IMR-90 (cell line): Measurements from ENCODE around the gene MFSD6. TPM values are rescaled to one million over a fixed set of nuclear protein-coding genes. Genes with fewer than 3 reads are reported as not detected.
"Not testable (repeated sequence)": the region's sequence is repeated elsewhere in the genome, so short reads cannot be mapped to it uniquely, and the experiment has no call there.

Experiments
- ATAC-seq: fragments of 200-7000 bp; cut with Tn5 transposase; 2 replicates; pipeline ENCODE4 v1.9.1; 2020; ENCODE audit warnings: low read depth, mild to moderate bottlenecking, moderate library complexity
- BruUV-seq: library from RNA; stranded (reverse); fragments of 400-500 nt; replicated peaks from 2 replicates; lab custom pipeline; 2021; lab: Mats Ljungman, UMichigan
- CTCF ChIA-PET: fragments of 300-600 bp; formaldehyde crosslinking; extraction: SDS; loops from one replicate; lab custom pipeline; 2021; ENCODE audit warnings: antibody characterized with exemption; lab: Yijun Ruan, JAX
- POLR2A ChIA-PET: fragments of 300-600 bp; sonication (Branson Sonifier 250); formaldehyde crosslinking; loops from one replicate; lab custom pipeline; 2022; ENCODE audit warnings: antibody characterized with exemption; ENCODE audit not compliant: unreplicated experiment; lab: Charles Lee
- DNase-seq: peaks from one replicate; pipeline ENCODE4 v3.0.0; 2013
- H2AFZ ChIP-seq: replicated peaks from 2 replicates; pipeline ENCODE3; 2013; ENCODE audit warnings: low read length, mild to moderate bottlenecking; ENCODE audit not compliant: poor library complexity
- H2AK5ac ChIP-seq: 2 replicates; pipeline ENCODE4 v1.6.1; 2013; ENCODE audit warnings: low read depth, low read length, inconsistent platforms
- H2AK9ac ChIP-seq: replicated peaks from 2 replicates; pipeline ENCODE3; 2013; ENCODE audit warnings: mild to moderate bottlenecking, low read depth, low read length, moderate library complexity; ENCODE audit not compliant: poor library complexity
- H2BK120ac ChIP-seq: 2 replicates; pipeline ENCODE4 v1.6.1; 2013; ENCODE audit warnings: low read depth, low read length, inconsistent platforms
- H2BK15ac ChIP-seq: 3 replicates; pipeline ENCODE4 v1.6.1; 2013; ENCODE audit warnings: low read depth, low read length, inconsistent platforms
- H2BK20ac ChIP-seq: 2 replicates; pipeline ENCODE4 v1.6.1; 2013; ENCODE audit warnings: low read depth, mild to moderate bottlenecking, inconsistent platforms, low read length, moderate library complexity
- H2BK5ac ChIP-seq: 2 replicates; pipeline ENCODE4 v1.6.1; 2013; ENCODE audit warnings: mild to moderate bottlenecking, low read depth, low read length, inconsistent platforms; ENCODE audit not compliant: poor library complexity, severe bottlenecking
- H3K14ac ChIP-seq: replicated peaks from 2 replicates; pipeline ENCODE4 v1.6.1; 2013; ENCODE audit warnings: low read depth, low read length, inconsistent platforms
- H3K18ac ChIP-seq: 2 replicates; pipeline ENCODE4 v1.6.1; 2013; ENCODE audit warnings: low read depth, low read length, control low read depth
- H3K23ac ChIP-seq: 2 replicates; pipeline ENCODE4 v1.6.1; 2013; ENCODE audit warnings: low read depth, low read length, inconsistent platforms
- H3K27ac ChIP-seq: 2 replicates; pipeline ENCODE4 v1.5.1; 2013; ENCODE audit warnings: mild to moderate bottlenecking, control low read depth, low read length; ENCODE audit not compliant: insufficient read depth
- H3K27me3 ChIP-seq: 2 replicates; pipeline ENCODE4 v1.6.1; 2013; ENCODE audit warnings: low read length; ENCODE audit not compliant: control insufficient read depth, insufficient read depth
- H3K36me3 ChIP-seq: 2 replicates; pipeline ENCODE4 v1.6.1; 2013; ENCODE audit warnings: low read length, mixed read lengths; ENCODE audit not compliant: control insufficient read depth, insufficient read depth
- H3K4ac ChIP-seq: 2 replicates; pipeline ENCODE4 v1.6.1; 2013; ENCODE audit warnings: low read depth, low read length, inconsistent platforms
- H3K4me1 ChIP-seq: 2 replicates; pipeline ENCODE4 v1.6.1; 2013; ENCODE audit warnings: low read length, mixed read lengths; ENCODE audit not compliant: control insufficient read depth, insufficient read depth
- H3K4me2 ChIP-seq: 2 replicates; pipeline ENCODE4 v1.6.1; 2013; ENCODE audit warnings: low read depth, mild to moderate bottlenecking, control low read depth, low read length, moderate library complexity
- H3K4me3 ChIP-seq: 2 replicates; pipeline ENCODE4 v1.5.1; 2013; ENCODE audit warnings: low read depth, mild to moderate bottlenecking, control low read depth, low read length, moderate library complexity; ENCODE audit not compliant: insufficient read depth
- H3K56ac ChIP-seq: 2 replicates; pipeline ENCODE4 v1.6.1; 2013; ENCODE audit warnings: low read length, inconsistent platforms; ENCODE audit not compliant: insufficient read depth; ENCODE audit errors: extremely low read depth
- H3K79me1 ChIP-seq, 2 experiments: 2 replicates each; pipeline ENCODE4 v1.6.1; 2013; ENCODE audit warnings: low read length in 2 of 2, inconsistent platforms in 1 of 2, low read depth in 1 of 2
- H3K9ac ChIP-seq: 2 replicates; pipeline ENCODE4 v1.6.1; 2013; ENCODE audit warnings: low read depth, low read length, control low read depth
- H3K9me1 ChIP-seq: 2 replicates; pipeline ENCODE4 v1.6.1; 2013; ENCODE audit warnings: low read length, inconsistent platforms; ENCODE audit not compliant: insufficient read depth
- H3K9me3 ChIP-seq: 2 replicates; pipeline ENCODE4 v1.6.1; 2013; ENCODE audit warnings: low read length; ENCODE audit not compliant: control insufficient read depth, insufficient read depth
- H4K20me1 ChIP-seq: 2 replicates; pipeline ENCODE4 v1.6.1; 2013; ENCODE audit warnings: low read length, inconsistent platforms; ENCODE audit not compliant: insufficient read depth
- H4K5ac ChIP-seq: 2 replicates; pipeline ENCODE4 v1.6.1; 2013; ENCODE audit warnings: mild to moderate bottlenecking, low read depth, low read length, control low read depth
- H4K8ac ChIP-seq, 2 experiments: 2 replicates each; pipeline ENCODE4 v1.6.1; 2013; ENCODE audit warnings: low read depth in 2 of 2, low read length in 2 of 2, control low read depth in 1 of 2, inconsistent platforms in 1 of 2
- H4K91ac ChIP-seq: 2 replicates; pipeline ENCODE4 v1.6.1; 2013; ENCODE audit warnings: low read depth, low read length, inconsistent platforms; ENCODE audit not compliant: insufficient read depth
- WGBS, 2 experiments: methylation state at CpG; one replicate each; pipeline versions ENCODE4 v1.1.5 to v1.1.7; 2013; ENCODE audit warnings: missing lambda C conversion rate in 2 of 2; ENCODE audit not compliant: insufficient read length in 1 of 2; ENCODE audit errors: extremely low coverage in 2 of 2; 5-methylcytosine and 5-hydroxymethylcytosine counted together
- dilution Hi-C: fragments of 300-500 bp; cut with HindIII; formaldehyde crosslinking; loops from one replicate; pipeline ENCODE4 v1.14.3; 2018; ENCODE audit warnings: low sequenced_read_pairs; ENCODE audit not compliant: unreplicated experiment
- in situ Hi-C: fragments of 300-500 bp; cut with MboI; formaldehyde crosslinking; loops from 3 replicates; pipeline ENCODE4 v1.14.3; 2019; ENCODE audit warnings: low sequenced_read_pairs, inconsistent platforms, mixed read lengths
- intact Hi-C: fragments of 100-400 bp; cut with micrococcal nuclease; formaldehyde crosslinking; loops from 2 replicates; pipeline ENCODE4 v1.10.0; 2022
- polyA plus RNA-seq, 3 experiments: library from polyadenylated mRNA; depleted of rRNA; stranded (reverse); fragments of >200 nt; gene quantifications; 2 replicates each; pipeline ENCODE4 v1.2.3, GENCODE V29; 2012; ENCODE audit warnings: low replicate concordance in 1 of 3
- total RNA-seq: library from RNA; depleted of rRNA; stranded (reverse); fragments of >200 nt; gene quantifications from 2 replicates; pipeline ENCODE4 v1.2.3, GENCODE V29; 2012

Gene MFSD6
- total and polyA plus RNA-seq, 2 of the 4 experiments (the other 2 are of a cell fraction) = 4.2 to 7.7 TPM

GRCh38 chr2:190494600-190495227 lies 86.6 kb downstream of the MFSD6 start:
- H3K23ac ChIP-seq, H2BK15ac ChIP-seq, ATAC-seq, DNase-seq, H4K20me1 ChIP-seq, H2AFZ ChIP-seq, H2BK120ac ChIP-seq, H3K79me1 ChIP-seq, H3K14ac ChIP-seq, H2BK5ac ChIP-seq, H3K36me3 ChIP-seq, CTCF ChIA-PET, H3K9ac ChIP-seq, H3K27ac ChIP-seq, H4K8ac ChIP-seq, H4K5ac ChIP-seq, H3K4me2 ChIP-seq, H3K4ac ChIP-seq, POLR2A ChIA-PET, H3K9me3 ChIP-seq, H3K56ac ChIP-seq, H3K27me3 ChIP-seq, H2BK20ac ChIP-seq, dilution Hi-C loops, in situ Hi-C loops, H2AK9ac ChIP-seq, H2AK5ac ChIP-seq, H3K18ac ChIP-seq, H3K4me3 ChIP-seq, H4K91ac ChIP-seq, H3K4me1 ChIP-seq, BruUV-seq, H3K9me1 ChIP-seq: not testable (repeated sequence)
- intact Hi-C loops = loop anchor here (5.0 kb wide), 1 partner anchor 87 kb away; the partner anchor contains the start of gene MFSD6
- WGBS, 2 experiments = no CpG with 5 or more reads among the region's 3 CpGs
